Brain microvascular endothelial cell (primary cell): ENCODE results near the gene MIAT.

Experiments used
- DNase-seq: peaks from one replicate; pipeline ENCODE4 v3.0.0-alpha.2; 2020
- H3K27ac ChIP-seq: fragments of 250-450 bp; sonication (Bioruptor Pico); 2 replicates; pipeline ENCODE4 v1.5.1; 2020; ENCODE audit warnings: mild to moderate bottlenecking, moderate library complexity
- H3K27me3 ChIP-seq: fragments of 250-450 bp; sonication (Bioruptor Pico); replicated peaks from 2 replicates; pipeline ENCODE4 v1.5.1; 2020; ENCODE audit warnings: mild to moderate bottlenecking
- H3K36me3 ChIP-seq: fragments of 250-450 bp; sonication (Bioruptor Pico); replicated peaks from 2 replicates; pipeline ENCODE4 v1.5.1; 2020; ENCODE audit warnings: mild to moderate bottlenecking
- H3K4me3 ChIP-seq: 2 replicates; pipeline ENCODE4 v1.5.1; 2011; ENCODE audit warnings: low read depth, mild to moderate bottlenecking, control low read depth, low read length, moderate library complexity
- in situ Hi-C: cut with HindIII; loops from 2 replicates; pipeline ENCODE4 v1.10.0; 2017; ENCODE audit warnings: low sequenced_read_pairs, low pct_ligation_motif_present
- TF ChIP-seq, protein P1 (sequence below): IDR thresholded peaks from 2 replicates; pipeline ENCODE4 v1.5.1; 2011; ENCODE audit warnings: low read depth, mild to moderate bottlenecking, moderate library complexity, low read length, control low read depth, inconsistent platforms; ENCODE audit errors: missing control alignments

MIAT gene

GRCh38 chr22:26663374-26663923 is 6.1 kb downstream of the MIAT start:
- H3K27ac ChIP-seq: no peak overlapping the region
- no peak overlapping the region for H3K4me3 ChIP-seq
- no peaks in the 10 kb centered on the region for H3K36me3 ChIP-seq
- H3K27me3 ChIP-seq: no peaks in the 10 kb centered on the region
- in situ Hi-C loops: no loop called here
- TF ChIP-seq, protein P1, sequence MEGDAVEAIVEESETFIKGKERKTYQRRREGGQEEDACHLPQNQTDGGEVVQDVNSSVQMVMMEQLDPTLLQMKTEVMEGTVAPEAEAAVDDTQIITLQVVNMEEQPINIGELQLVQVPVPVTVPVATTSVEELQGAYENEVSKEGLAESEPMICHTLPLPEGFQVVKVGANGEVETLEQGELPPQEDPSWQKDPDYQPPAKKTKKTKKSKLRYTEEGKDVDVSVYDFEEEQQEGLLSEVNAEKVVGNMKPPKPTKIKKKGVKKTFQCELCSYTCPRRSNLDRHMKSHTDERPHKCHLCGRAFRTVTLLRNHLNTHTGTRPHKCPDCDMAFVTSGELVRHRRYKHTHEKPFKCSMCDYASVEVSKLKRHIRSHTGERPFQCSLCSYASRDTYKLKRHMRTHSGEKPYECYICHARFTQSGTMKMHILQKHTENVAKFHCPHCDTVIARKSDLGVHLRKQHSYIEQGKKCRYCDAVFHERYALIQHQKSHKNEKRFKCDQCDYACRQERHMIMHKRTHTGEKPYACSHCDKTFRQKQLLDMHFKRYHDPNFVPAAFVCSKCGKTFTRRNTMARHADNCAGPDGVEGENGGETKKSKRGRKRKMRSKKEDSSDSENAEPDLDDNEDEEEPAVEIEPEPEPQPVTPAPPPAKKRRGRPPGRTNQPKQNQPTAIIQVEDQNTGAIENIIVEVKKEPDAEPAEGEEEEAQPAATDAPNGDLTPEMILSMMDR: no peak
- DNase-seq: no peak

DNA sequence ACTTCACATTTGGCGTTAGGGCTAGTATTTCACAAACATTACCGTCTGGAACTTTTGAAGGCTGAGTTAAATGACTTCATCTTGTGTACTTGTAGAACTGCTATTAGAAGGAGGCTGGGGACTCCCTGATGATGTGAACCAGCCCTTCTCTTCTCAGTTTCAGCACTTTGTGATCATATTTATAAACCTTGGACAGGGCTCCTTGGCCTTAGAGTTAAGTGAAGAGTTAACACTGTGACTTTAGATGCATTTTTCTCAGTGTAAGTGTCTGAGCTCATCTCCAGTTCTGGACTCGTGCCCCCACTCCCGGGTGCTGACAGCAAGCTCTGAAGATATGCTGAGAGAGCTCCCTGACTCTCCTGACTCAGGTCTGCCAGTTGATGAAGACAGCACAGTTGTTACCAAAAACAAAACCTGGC is 8.4 kb downstream of the MIAT start:
- TF ChIP-seq, protein P1: no peak
- no peaks in the 10 kb centered on the region for H3K27me3 ChIP-seq
- in situ Hi-C loops: no loop called here
- DNase-seq: peak; percentile 61
- no peaks in the 10 kb centered on the region for H3K36me3 ChIP-seq
- H3K27ac ChIP-seq: no peak overlapping the region
- no peak overlapping the region for H3K4me3 ChIP-seq

DNA sequence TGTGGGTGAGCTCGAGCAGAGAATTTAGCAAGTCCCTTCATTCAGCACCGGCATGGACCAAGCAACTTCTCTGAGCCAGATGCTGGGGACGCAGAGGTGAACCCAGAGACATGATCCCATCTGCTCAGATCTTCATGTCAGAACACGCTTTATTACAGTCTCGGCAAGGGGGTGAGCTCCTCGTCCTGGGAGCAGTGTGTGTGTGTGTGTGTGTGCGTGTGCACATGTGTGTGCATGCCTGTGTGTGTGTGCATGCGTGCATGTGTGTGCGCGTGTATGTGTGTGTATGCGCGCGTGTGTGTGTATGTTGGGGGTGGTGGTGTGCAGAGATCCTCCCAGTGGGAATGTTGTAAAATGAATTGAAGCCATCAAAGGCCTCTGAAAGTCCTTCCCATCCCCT is 9.8 kb downstream of the MIAT start:
- TF ChIP-seq, protein P1: no peak
- no peaks in the 10 kb centered on the region for H3K36me3 ChIP-seq
- no peaks in the 10 kb centered on the region for H3K27me3 ChIP-seq
- H3K4me3 ChIP-seq: no peak overlapping the region
- DNase-seq: no peak
- in situ Hi-C loops: no loop called here
- no peak overlapping the region for H3K27ac ChIP-seq

- in situ Hi-C loops: no loop called here
- Histone ChIP-seq H3K27ac (no peak overlapping the region), H3K27me3 (no peaks in the 10 kb centered on the region), H3K36me3 (no peaks in the 10 kb centered on the region), H3K4me3 (no peak overlapping the region)
- DNase-seq: peak; percentile 40
- TF ChIP-seq, protein P1: peak; percentile 79
These were observed 11.7 kb downstream of the MIAT start for GRCh38 chr22:26669060-26669481.

DNA sequence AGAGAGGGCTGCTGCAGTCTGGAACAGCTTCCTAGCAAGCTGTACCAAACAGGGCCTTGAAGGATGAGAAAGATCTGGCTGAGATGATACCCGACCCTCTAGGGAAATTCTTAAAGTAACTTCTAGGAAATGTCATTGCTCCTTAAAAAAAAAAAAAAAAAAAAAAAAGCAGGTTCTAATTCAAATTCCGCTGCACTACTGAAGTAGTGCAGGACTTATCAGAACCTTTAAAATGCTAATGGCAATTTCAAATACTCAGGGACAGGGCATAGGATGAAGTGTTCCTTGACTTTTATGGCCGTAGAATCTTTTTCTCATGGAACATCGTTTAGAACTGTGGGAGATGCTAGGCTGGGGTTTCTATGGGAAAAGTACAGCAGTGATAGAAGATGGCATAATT is 13.1 kb downstream of the MIAT start:
- no peak overlapping the region for H3K27ac ChIP-seq
- H3K36me3 ChIP-seq: no peaks in the 10 kb centered on the region
- in situ Hi-C loops: no loop called here
- no peak for DNase-seq
- H3K27me3 ChIP-seq: no peaks in the 10 kb centered on the region
- TF ChIP-seq, protein P1: no peak
- H3K4me3 ChIP-seq: no peak overlapping the region

DNA sequence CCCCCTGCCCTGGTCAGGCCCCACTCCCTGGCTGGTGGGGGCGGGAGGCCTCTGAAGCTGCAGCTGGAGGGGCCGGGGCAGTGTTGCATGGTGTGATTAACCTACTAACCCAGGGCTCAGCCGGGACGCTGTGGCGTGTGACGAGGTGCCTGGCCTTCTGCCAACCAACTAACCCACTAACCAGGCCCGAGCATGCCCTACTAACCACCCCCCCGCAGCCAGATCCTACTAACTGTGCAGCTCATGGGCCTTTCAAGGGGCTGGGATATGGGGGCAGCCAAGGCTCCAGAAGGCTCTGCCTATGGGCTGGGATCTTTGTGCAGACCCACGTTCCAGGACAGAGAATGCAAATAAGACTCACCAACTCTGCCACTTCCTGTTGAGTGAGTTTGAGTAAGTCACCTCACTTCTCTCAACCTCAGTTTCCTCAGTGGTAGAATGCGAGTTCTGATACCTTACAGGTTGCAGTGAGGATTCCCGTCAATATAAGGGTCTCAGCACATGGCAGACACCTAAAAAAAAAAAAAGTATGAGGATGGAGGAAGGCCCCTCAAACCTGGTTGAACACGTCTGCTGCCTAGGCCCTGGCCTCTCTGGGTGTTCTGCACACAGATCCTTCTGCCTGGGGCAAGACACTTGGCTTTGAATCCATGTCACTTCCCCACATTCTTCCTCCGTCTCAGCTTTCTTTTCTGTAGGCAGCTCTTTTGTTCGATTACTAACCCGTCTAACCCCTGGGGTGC is 14.1 kb downstream of the MIAT start:
- Histone ChIP-seq H3K27ac (no peak overlapping the region), H3K36me3 (no peaks in the 10 kb centered on the region), H3K27me3 (no peaks in the 10 kb centered on the region), H3K4me3 (no peak overlapping the region)
- no peak for DNase-seq
- TF ChIP-seq, protein P1: no peak
- in situ Hi-C loops: no loop called here
